RWPE2 (cell line): ENCODE data around the gene PNMA8A.

Experiments
- ATAC-seq: fragments of 200-7000 bp; cut with Tn5 transposase; 3 replicates; pipeline ENCODE4 v1.9.1; 2021; ENCODE audit warnings: low read depth
- DNase-seq: peaks from one replicate; pipeline ENCODE4 v3.0.0-alpha.2; 2020; ENCODE audit warnings: low spot score
- H3K27ac ChIP-seq: fragments of 450-650 bp; 2 replicates; pipeline ENCODE4 v1.5.1; 2017; ENCODE audit warnings: mild to moderate bottlenecking; ENCODE audit not compliant: poor library complexity, severe bottlenecking
- H3K27me3 ChIP-seq: fragments of 250-450 bp; sonication (Bioruptor Pico); 2 replicates; pipeline ENCODE4 v1.5.1; 2021; ENCODE audit warnings: mild to moderate bottlenecking, moderate library complexity; ENCODE audit not compliant: insufficient read depth, poor library complexity, severe bottlenecking
- H3K36me3 ChIP-seq: fragments of 250-450 bp; sonication (Bioruptor Pico); 2 replicates; pipeline ENCODE4 v1.5.1; 2020; ENCODE audit warnings: low read depth, mild to moderate bottlenecking, moderate library complexity
- H3K4me1 ChIP-seq: fragments of 250-450 bp; sonication (Bioruptor Pico); 2 replicates; pipeline ENCODE4 v1.5.1; 2021; ENCODE audit warnings: mild to moderate bottlenecking, moderate library complexity; ENCODE audit not compliant: insufficient read depth, poor library complexity, severe bottlenecking
- H3K4me3 ChIP-seq: fragments of 250-450 bp; sonication (Bioruptor Pico); 2 replicates; pipeline ENCODE4 v1.5.1; 2021; ENCODE audit warnings: mild to moderate bottlenecking, moderate library complexity; ENCODE audit not compliant: severe bottlenecking
- H3K9me3 ChIP-seq: fragments of 250-450 bp; sonication (Bioruptor Pico); 2 replicates; pipeline ENCODE4 v1.5.1; 2021; ENCODE audit warnings: mild to moderate bottlenecking, moderate library complexity; ENCODE audit not compliant: severe bottlenecking
- TF ChIP-seq, protein P1 (sequence below): fragments of 450-650 bp; IDR thresholded peaks from one replicate; pipeline ENCODE4 v1.5.1; 2017; ENCODE audit warnings: mild to moderate bottlenecking, moderate library complexity; ENCODE audit not compliant: poor library complexity, severe bottlenecking

Gene PNMA8A

DNA sequence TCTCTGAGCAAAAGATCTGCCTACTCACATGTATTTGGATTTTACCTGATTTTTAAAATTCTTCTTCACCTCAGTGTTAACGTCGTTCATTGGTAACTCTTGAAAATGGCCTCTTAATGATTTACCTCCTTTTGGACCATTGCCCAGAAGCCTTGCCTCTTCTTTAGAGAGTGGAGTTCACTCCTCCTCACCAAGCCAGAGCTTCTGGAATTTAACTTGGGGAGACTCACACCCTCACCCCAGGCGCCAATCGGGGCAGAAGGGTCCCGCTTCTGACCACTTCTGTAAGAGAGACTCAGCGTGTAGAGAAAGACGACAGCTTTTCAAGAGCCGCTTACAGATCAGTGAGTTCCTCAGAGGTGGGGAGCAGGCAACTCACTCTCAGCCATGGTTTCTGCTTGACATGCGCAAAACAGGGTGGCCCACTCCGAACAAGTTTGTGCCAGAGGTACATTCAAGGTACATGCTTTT, 45.3 kb downstream of the PNMA8A start:
- Histone ChIP-seq H3K27ac (no peak overlapping the region), H3K4me1 (no peaks in the 10 kb centered on the region), H3K27me3 (no peaks in the 10 kb centered on the region), H3K9me3 (no peaks in the 10 kb centered on the region), H3K4me3 (peak overlapping the region; percentile 30), H3K36me3 (no peaks in the 10 kb centered on the region)
- ATAC-seq: peak; percentile 52; the same call in 2 of the 3 replicates
- DNase-seq: no peak
- TF ChIP-seq, protein P1, sequence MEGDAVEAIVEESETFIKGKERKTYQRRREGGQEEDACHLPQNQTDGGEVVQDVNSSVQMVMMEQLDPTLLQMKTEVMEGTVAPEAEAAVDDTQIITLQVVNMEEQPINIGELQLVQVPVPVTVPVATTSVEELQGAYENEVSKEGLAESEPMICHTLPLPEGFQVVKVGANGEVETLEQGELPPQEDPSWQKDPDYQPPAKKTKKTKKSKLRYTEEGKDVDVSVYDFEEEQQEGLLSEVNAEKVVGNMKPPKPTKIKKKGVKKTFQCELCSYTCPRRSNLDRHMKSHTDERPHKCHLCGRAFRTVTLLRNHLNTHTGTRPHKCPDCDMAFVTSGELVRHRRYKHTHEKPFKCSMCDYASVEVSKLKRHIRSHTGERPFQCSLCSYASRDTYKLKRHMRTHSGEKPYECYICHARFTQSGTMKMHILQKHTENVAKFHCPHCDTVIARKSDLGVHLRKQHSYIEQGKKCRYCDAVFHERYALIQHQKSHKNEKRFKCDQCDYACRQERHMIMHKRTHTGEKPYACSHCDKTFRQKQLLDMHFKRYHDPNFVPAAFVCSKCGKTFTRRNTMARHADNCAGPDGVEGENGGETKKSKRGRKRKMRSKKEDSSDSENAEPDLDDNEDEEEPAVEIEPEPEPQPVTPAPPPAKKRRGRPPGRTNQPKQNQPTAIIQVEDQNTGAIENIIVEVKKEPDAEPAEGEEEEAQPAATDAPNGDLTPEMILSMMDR: no peak

DNA sequence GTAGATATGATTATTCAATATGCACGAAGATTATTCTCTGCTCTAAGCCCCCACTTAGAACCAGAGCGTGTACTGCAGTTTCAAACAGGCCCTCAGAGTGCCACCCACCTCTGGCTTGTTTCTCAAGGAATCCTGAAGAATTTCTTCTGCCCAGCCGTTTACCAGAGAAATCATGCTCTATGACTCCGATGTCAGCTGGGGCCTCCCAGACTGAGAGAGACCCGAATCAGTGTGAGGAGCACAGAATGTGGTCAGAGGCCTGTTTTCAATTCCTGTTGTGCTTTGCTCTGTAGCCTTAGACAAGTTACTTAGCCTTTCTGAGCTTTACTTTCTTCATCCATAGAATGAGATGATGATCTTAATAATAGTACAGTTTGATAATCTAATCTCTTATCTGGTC, 48.2 kb downstream of the PNMA8A start:
- ATAC-seq (no peak), DNase-seq (no peak)
- Histone ChIP-seq H3K27me3 (no peaks in the 10 kb centered on the region), H3K4me1 (no peaks in the 10 kb centered on the region), H3K4me3 (no peak overlapping the region), H3K9me3 (no peaks in the 10 kb centered on the region), H3K36me3 (no peaks in the 10 kb centered on the region), H3K27ac (no peak overlapping the region)
- TF ChIP-seq, protein P1: no peak

DNA sequence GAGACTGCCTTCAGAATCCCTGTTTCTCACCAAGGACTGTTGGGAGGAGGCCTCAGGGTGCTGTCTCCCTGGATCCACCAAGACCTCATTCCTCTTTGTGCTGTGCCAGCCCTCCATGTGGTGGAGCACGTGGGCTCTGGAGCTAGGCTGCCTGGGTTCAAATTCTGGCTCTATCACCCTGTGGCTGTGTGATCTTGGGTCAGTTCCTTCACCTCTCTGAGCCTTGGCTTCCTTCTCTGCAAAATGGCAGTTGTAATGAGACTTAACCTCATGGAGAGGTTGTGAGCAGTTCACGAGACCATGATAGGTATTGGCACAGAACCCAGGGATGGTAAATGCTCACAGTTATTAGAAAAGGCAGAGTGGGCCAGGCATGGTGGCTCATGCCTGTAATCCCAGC, 49.0 kb downstream of the PNMA8A start:
- no peak for DNase-seq
- TF ChIP-seq, protein P1: no peak
- no peaks in the 10 kb centered on the region for H3K36me3 ChIP-seq
- no peak for ATAC-seq
- H3K27me3 ChIP-seq: no peaks in the 10 kb centered on the region
- no peaks in the 10 kb centered on the region for H3K9me3 ChIP-seq
- H3K27ac ChIP-seq: no peak overlapping the region
- H3K4me3 ChIP-seq: no peak overlapping the region
- H3K4me1 ChIP-seq: no peaks in the 10 kb centered on the region

DNA sequence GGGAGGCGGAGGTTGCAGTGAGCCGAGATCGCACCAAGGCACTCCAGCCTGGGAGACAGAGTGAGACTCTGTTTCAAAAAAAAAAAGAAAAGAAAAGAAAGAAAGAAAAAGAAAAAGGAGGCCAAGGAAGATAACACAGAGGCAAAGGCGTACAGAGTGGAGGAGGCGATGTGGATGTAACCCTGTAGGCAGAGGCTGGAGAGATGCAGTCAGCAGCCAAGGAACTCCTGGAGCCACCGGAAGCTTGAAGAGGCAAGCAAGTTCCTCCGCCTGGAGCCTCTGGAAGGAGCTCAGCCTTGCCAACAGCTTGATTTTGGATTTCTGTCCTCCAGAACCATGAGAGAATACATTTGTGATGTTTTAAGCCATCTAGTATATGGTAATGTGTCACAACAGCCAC, 51.3 kb downstream of the PNMA8A start:
- TF ChIP-seq, protein P1: no peak
- Histone ChIP-seq H3K27me3 (no peaks in the 10 kb centered on the region), H3K9me3 (no peaks in the 10 kb centered on the region), H3K27ac (no peak overlapping the region), H3K4me1 (peaks cover 7% of the 10 kb centered on the region), H3K4me3 (no peak overlapping the region), H3K36me3 (no peaks in the 10 kb centered on the region)
- ATAC-seq (no peak), DNase-seq (no peak)
